Neural progenitor cell (in vitro differentiated cells): Measurements from ENCODE around the gene TCF25.

ENCODE experiments used
- CTCF ChIP-seq: fragments of 200-600 bp; sonication (generic); IDR thresholded peaks from 2 replicates; pipeline ENCODE4 v1.5.1; 2017; ENCODE audit warnings: antibody characterized with exemption, mild to moderate bottlenecking
- EZH2 ChIP-seq: fragments of 200-600 bp; sonication (generic); IDR thresholded peaks from 2 replicates; pipeline ENCODE4 v1.6.1; 2017; ENCODE audit warnings: antibody characterized with exemption, mild to moderate bottlenecking, moderate library complexity
- EZH2phosphoT487 ChIP-seq: fragments of 200-600 bp; sonication (generic); IDR thresholded peaks from 2 replicates; pipeline ENCODE4 v1.6.1; 2017; ENCODE audit warnings: antibody characterized with exemption

- TF ChIP-seq CTCF (no peak), EZH2 (no peak), EZH2phosphoT487 (no peak)
Measured at GRCh38 chr16:89841275-89841674, 32.1 kb upstream of the TCF25 start.
